Neural cell (in vitro differentiated cells): ENCODE measurements around the gene RASSF8. TPM values are rescaled to one million over a fixed set of nuclear protein-coding genes. Genes with fewer than 3 reads are reported as not detected.

ENCODE experiments used
- H2AFZ ChIP-seq: fragments of 200-600, 300-800 bp; sonication (generic), shearing (Covaris generic); 2 replicates; pipeline ENCODE4 v1.6.0; 2014; ENCODE audit warnings: low read depth, mild to moderate bottlenecking, antibody characterized with exemption, low read length, moderate library complexity
- H3F3A ChIP-seq: fragments of 200-600 bp; shearing (Covaris generic); 2 replicates; pipeline ENCODE4 v1.6.1; 2016; ENCODE audit warnings: mild to moderate bottlenecking, moderate library complexity, mixed read lengths, antibody characterized with exemption, low read length; ENCODE audit not compliant: insufficient read depth, poor library complexity, severe bottlenecking
- H3K27ac ChIP-seq: fragments of 200-600, 300-800 bp; sonication (generic), shearing (Covaris generic); 2 replicates; pipeline ENCODE4 v1.5.1; 2014; ENCODE audit warnings: mild to moderate bottlenecking, low read length, moderate library complexity
- H3K27me3 ChIP-seq: fragments of 300-800, 200-600 bp; sonication (generic), shearing (Covaris generic); 2 replicates; pipeline ENCODE4 v1.6.0; 2014; ENCODE audit warnings: mild to moderate bottlenecking, low read depth, low read length, moderate library complexity; ENCODE audit not compliant: insufficient read depth
- H3K36me3 ChIP-seq: fragments of 300-800, 200-600 bp; sonication (generic), shearing (Covaris generic); 2 replicates; pipeline ENCODE4 v1.5.1; 2014; ENCODE audit warnings: mild to moderate bottlenecking, antibody characterized with exemption, low read length, moderate library complexity; ENCODE audit not compliant: insufficient read depth
- H3K4me2 ChIP-seq: fragments of 300-800, 200-600 bp; sonication (generic), shearing (Covaris generic); 2 replicates; pipeline ENCODE4 v1.6.0; 2014; ENCODE audit warnings: mild to moderate bottlenecking, low read length
- H3K4me3 ChIP-seq: fragments of 300-800, 200-600 bp; sonication (generic), shearing (Covaris generic); 2 replicates; pipeline ENCODE4 v1.5.1; 2014; ENCODE audit warnings: mild to moderate bottlenecking, low read length, moderate library complexity
- H3K79me2 ChIP-seq: fragments of 200-600 bp; shearing (Covaris generic); replicated peaks from 2 replicates; pipeline ENCODE4 v1.6.0; 2014; ENCODE audit warnings: mild to moderate bottlenecking, low read length, moderate library complexity; ENCODE audit not compliant: insufficient read depth
- H3K9ac ChIP-seq: fragments of 300-800, 200-600 bp; sonication (generic), shearing (Covaris generic); 2 replicates; pipeline ENCODE4 v1.6.1; 2016; ENCODE audit warnings: mild to moderate bottlenecking, low read length, mixed read lengths
- H3K9me2 ChIP-seq: fragments of 200-600 bp; shearing (Covaris generic); 2 replicates; pipeline ENCODE4 v1.6.1; 2016; ENCODE audit warnings: mild to moderate bottlenecking, low read length, mixed read lengths; ENCODE audit not compliant: insufficient read depth
- H3K9me3 ChIP-seq: fragments of 200-600, 300-800 bp; sonication (generic), shearing (Covaris generic); 2 replicates; pipeline ENCODE4 v1.6.1; 2016; ENCODE audit warnings: mild to moderate bottlenecking, mixed run types, low read length, moderate library complexity, mixed read lengths
- H4K20me1 ChIP-seq: fragments of 200-600 bp; shearing (Covaris generic); 2 replicates; pipeline ENCODE4 v1.6.1; 2016; ENCODE audit warnings: mild to moderate bottlenecking, mixed run types; ENCODE audit not compliant: insufficient read depth
- EP300 ChIP-seq: fragments of 450-650 bp; conservative IDR thresholded peaks from 2 replicates; pipeline ENCODE4 v1.6.1; 2014; ENCODE audit warnings: antibody characterized with exemption, mild to moderate bottlenecking, moderate library complexity; ENCODE audit not compliant: poor library complexity, severe bottlenecking
- EZH2 ChIP-seq: fragments of 200-600, 300-800 bp; shearing (Covaris generic), sonication (generic); IDR thresholded peaks from 2 replicates; pipeline ENCODE4 v1.6.1; 2014; ENCODE audit warnings: antibody characterized with exemption, low read length, borderline replicate concordance, mild to moderate bottlenecking; ENCODE audit not compliant: insufficient read depth, poor library complexity, severe bottlenecking
- MXI1 ChIP-seq: fragments of 450-650 bp; conservative IDR thresholded peaks from 2 replicates; pipeline ENCODE4 v1.6.1; 2014; ENCODE audit warnings: antibody characterized with exemption, mild to moderate bottlenecking; ENCODE audit not compliant: poor library complexity, severe bottlenecking
- POLR2AphosphoS5 ChIP-seq: IDR thresholded peaks from 2 replicates; pipeline ENCODE4 v1.6.1; 2012
- RAD21 ChIP-seq: fragments of 450-650 bp; conservative IDR thresholded peaks from 2 replicates; pipeline ENCODE4 v1.6.1; 2014; ENCODE audit warnings: antibody characterized with exemption, mild to moderate bottlenecking, moderate library complexity
- SMC3 ChIP-seq: fragments of 450-650 bp; conservative IDR thresholded peaks from 2 replicates; pipeline ENCODE4 v1.6.1; 2014; ENCODE audit warnings: antibody characterized with exemption, mild to moderate bottlenecking, moderate library complexity; ENCODE audit not compliant: poor library complexity
- TAF1 ChIP-seq: IDR thresholded peaks from 2 replicates; pipeline ENCODE4 v1.6.1; 2012; ENCODE audit warnings: low read depth
- polyA plus RNA-seq: library from polyadenylated mRNA; depleted of rRNA; stranded (reverse); fragments of >200 nt; gene quantifications from 2 replicates; pipeline ENCODE4 v1.2.3, GENCODE V29; 2014
- TF ChIP-seq, protein P1 (sequence below): IDR thresholded peaks from 2 replicates; pipeline ENCODE4 v1.6.1; 2012; ENCODE audit warnings: borderline replicate concordance
- TF ChIP-seq, protein P2 (sequence below): fragments of 450-650 bp; IDR thresholded peaks from 2 replicates; pipeline ENCODE4 v1.5.1; 2014; ENCODE audit warnings: antibody characterized with exemption, mild to moderate bottlenecking, moderate library complexity; ENCODE audit not compliant: poor library complexity, severe bottlenecking

Gene RASSF8
- polyA plus RNA-seq, 1 donor from 2014 or later, result 11.4 TPM

DNA sequence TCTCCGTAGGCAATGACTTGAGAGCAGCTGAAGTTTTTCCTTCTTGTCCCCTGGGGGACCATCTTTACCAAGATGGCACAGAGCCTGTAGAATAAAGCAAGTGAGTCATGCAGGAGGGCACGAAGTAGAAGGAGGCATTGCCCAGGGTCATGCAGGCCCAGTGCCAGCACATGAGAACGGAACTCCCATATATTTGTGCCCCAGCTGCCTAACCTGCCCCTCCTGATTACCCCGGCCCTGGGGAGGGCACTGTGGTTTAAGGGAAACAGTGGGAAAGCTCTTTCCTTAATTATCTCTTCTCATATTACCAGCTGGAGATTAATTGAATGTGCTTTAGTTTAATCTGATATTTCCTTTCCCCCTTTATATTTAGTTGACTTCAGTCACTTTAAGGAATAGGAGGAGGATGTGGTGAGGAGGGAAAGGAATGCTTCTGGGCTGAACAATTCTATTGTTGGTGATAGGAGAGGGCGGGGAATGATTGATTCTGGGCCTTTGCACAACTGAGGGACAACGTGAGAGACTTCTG is 51.9 kb downstream of the RASSF8 start:
- Histone ChIP-seq H3K27me3 (no peaks in the 10 kb centered on the region), H3K27ac (no peak overlapping the region), H3K4me3 (no peak overlapping the region), H2AFZ (no peak overlapping the region), H3K36me3 (no peaks in the 10 kb centered on the region), H3K9me3 (no peaks in the 10 kb centered on the region), H3K79me2 (peaks cover 3% of the 10 kb centered on the region), H3K4me2 (no peak overlapping the region), H3F3A (no peaks in the 10 kb centered on the region), H3K9ac (no peak overlapping the region), H3K9me2 (no peaks in the 10 kb centered on the region), H4K20me1 (no peaks in the 10 kb centered on the region)
- no peak for TF ChIP-seq RAD21
- no peak for TF ChIP-seq SMC3
- TF ChIP-seq MXI1, result no peak
- no peak for TF ChIP-seq TAF1
- TF ChIP-seq, protein P1, sequence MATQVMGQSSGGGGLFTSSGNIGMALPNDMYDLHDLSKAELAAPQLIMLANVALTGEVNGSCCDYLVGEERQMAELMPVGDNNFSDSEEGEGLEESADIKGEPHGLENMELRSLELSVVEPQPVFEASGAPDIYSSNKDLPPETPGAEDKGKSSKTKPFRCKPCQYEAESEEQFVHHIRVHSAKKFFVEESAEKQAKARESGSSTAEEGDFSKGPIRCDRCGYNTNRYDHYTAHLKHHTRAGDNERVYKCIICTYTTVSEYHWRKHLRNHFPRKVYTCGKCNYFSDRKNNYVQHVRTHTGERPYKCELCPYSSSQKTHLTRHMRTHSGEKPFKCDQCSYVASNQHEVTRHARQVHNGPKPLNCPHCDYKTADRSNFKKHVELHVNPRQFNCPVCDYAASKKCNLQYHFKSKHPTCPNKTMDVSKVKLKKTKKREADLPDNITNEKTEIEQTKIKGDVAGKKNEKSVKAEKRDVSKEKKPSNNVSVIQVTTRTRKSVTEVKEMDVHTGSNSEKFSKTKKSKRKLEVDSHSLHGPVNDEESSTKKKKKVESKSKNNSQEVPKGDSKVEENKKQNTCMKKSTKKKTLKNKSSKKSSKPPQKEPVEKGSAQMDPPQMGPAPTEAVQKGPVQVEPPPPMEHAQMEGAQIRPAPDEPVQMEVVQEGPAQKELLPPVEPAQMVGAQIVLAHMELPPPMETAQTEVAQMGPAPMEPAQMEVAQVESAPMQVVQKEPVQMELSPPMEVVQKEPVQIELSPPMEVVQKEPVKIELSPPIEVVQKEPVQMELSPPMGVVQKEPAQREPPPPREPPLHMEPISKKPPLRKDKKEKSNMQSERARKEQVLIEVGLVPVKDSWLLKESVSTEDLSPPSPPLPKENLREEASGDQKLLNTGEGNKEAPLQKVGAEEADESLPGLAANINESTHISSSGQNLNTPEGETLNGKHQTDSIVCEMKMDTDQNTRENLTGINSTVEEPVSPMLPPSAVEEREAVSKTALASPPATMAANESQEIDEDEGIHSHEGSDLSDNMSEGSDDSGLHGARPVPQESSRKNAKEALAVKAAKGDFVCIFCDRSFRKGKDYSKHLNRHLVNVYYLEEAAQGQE, result no peak
- TF ChIP-seq, protein P2, sequence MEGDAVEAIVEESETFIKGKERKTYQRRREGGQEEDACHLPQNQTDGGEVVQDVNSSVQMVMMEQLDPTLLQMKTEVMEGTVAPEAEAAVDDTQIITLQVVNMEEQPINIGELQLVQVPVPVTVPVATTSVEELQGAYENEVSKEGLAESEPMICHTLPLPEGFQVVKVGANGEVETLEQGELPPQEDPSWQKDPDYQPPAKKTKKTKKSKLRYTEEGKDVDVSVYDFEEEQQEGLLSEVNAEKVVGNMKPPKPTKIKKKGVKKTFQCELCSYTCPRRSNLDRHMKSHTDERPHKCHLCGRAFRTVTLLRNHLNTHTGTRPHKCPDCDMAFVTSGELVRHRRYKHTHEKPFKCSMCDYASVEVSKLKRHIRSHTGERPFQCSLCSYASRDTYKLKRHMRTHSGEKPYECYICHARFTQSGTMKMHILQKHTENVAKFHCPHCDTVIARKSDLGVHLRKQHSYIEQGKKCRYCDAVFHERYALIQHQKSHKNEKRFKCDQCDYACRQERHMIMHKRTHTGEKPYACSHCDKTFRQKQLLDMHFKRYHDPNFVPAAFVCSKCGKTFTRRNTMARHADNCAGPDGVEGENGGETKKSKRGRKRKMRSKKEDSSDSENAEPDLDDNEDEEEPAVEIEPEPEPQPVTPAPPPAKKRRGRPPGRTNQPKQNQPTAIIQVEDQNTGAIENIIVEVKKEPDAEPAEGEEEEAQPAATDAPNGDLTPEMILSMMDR, result no peak
- no peak for TF ChIP-seq EP300
- TF ChIP-seq EZH2, result no peak
- no peak for TF ChIP-seq POLR2AphosphoS5

DNA sequence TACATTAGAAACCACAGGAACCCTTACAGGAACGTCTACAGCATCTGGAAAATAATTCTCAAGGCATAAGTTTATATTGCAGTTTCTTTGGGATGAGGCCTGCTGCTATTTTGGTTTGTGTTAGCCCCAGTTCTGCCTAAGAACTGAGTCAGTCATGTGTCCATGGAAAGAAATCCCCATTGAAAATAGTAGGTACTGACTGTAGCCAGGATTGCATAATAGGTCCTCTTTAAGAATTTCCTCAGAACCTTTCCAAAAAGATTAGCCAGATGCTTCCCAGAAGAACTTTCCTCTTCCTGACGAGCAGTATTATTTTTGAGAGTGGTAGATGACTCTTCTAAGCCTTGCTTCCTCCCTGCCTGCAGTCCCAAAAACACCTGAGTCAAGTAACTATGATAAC is 52.6 kb downstream of the RASSF8 start:
- Histone ChIP-seq H4K20me1 (no peaks in the 10 kb centered on the region), H3K27ac (no peak overlapping the region), H3K9ac (no peak overlapping the region)

More for the DNA sequence above, 52.6 kb downstream of the RASSF8 start:
- Histone ChIP-seq H3F3A (no peaks in the 10 kb centered on the region), H3K27me3 (no peaks in the 10 kb centered on the region), H3K9me3 (no peaks in the 10 kb centered on the region), H3K36me3 (no peaks in the 10 kb centered on the region), H2AFZ (no peak overlapping the region), H3K9me2 (no peaks in the 10 kb centered on the region), H3K79me2 (peaks cover 3% of the 10 kb centered on the region), H3K4me3 (no peak overlapping the region), H3K4me2 (no peak overlapping the region)
- no peak for TF ChIP-seq SMC3
- TF ChIP-seq EZH2, result no peak
- TF ChIP-seq MXI1, result no peak
- TF ChIP-seq RAD21, result no peak
- TF ChIP-seq TAF1, result no peak
- TF ChIP-seq, protein P1, result no peak
- TF ChIP-seq, protein P2, result no peak
- TF ChIP-seq POLR2AphosphoS5, result no peak
- TF ChIP-seq EP300, result no peak
